Limb (tissue), 2 donors: Measurements from ENCODE around the gene SLC25A22.

Experiments used
- DNase-seq, 2 donors: peaks; one replicate each; pipeline ENCODE4 v3.0.0-alpha.2; 2016; ENCODE audit errors: extremely low spot score in 2 of 2

The SLC25A22 gene

DNA sequence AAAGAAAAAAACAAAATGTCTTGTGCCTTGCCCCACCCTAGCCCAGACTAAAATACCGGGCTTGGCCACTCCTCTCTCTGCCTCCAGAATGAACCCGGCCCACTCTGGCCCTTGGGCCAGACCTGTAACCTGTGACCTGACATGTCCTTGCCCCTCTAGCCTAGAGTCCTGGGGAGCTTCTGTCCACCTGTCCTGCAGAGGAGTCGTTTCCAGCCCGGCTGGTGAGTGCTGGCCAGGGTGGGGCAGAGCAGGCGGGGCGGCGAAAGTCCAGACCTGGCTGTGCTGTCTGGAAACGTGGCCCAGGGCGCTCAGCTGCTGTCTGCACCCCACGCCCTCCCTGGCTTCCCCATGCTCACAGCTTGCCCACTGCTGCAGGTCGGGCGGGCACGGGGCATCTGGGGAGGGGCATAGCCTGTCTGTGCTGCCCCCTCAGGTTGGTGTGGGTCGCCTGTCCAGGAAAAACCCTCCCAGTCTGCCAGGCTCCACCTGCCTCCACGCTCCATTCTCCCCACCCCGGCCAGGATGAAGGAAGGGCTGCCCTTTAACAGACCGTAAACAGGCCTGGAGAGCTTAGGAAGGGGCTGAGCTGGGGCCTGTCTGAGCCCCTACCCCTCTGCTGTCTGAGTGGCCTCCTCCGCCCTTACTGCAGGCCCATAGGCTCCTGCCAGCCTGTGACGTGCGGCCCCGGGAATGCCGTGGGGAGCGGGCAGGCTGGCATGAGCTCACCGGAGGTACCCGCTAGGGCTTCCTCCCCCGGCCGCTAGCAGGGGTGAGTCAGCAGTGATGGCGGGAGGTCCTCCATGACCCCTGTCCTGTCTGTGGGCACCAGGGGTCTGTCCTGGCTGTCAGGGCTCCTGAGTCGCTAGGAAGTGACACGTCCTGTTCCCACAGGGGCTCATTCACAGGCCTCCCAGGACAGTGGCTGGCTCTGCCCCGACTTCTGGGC, 36.6 kb upstream of the SLC25A22 start:
- no peak for DNase-seq

- no peak for DNase-seq
These were observed 35.8 kb upstream of the SLC25A22 start for GRCh38 chr11:833849-834311.

DNA sequence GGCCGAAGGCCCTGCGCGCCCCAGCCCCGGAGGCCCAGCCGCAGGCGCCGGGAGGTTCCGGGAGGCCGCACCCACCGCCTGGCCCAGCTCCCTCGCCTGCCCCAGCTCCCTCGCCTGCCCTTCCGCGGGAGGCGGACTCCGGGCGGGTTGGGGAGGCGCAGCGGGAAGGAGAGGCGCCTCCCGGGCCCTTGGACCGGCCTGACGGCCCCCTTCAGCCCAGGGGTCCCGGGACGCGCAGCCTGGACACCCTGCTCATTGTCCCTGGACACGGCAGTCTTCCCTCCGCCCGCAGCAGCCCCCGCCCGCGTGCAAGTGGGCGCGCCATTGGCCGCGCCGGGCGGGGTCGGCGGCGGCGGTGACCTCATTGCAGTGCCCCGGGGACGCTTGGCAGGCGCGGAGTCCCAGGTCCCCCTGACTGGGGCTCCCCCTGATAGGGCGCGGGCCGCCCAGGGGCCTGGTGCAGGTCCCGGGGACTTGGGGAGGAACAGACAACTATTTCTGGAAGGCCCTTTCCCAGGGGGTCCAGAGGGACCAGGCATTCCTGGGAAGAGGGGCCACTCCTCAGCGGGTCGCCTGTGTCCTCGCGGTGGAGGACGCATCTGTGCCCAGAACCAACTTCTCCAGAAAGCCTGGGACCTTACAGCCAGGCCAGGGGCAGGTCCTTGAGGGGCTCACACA, 35.2 kb upstream of the SLC25A22 start:
- DNase-seq: peak in 1 of 2 donors; percentile 77

DNA sequence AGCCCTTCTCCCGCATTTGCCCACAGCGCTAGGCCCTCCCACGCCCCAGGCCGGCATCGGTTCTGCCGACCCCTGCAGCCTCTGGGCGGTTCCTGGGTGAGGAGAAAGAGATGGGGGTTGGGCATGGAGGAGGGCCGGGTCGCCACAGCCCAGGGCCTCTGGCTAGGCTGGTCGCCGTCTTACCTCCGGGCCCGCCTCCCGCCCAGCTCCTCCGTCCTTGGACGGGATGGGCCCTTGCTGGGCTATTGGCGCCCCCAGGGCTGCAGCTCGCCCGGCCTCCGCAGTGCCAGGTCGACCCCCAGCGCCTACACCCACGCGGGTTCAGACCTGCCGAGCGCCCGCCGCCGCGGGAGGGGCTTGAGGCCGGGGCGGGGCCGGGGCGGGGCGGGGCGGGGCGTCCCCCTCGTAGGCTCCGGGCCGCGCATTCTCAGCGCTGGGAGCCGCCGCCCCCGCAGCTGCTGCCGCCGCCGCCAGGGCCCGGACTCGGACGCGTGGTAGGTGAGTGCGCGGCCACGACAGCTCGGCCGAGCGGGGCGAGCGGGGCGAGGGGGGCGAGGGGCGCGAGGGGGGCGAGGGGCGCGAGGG, 34.5 kb upstream of the SLC25A22 start, which contains the start of gene CD151:
CD151 (plus strand) TSS at position 424 of the 585 bp plus-strand sequence. CDS start 3,118 bp downstream, outside the sequence.
- DNase-seq: peak in 1 of 2 donors; percentile 79

GRCh38 chr11:831961-832528, 34.0 kb upstream of the SLC25A22 start:
- DNase-seq: no peak

DNA sequence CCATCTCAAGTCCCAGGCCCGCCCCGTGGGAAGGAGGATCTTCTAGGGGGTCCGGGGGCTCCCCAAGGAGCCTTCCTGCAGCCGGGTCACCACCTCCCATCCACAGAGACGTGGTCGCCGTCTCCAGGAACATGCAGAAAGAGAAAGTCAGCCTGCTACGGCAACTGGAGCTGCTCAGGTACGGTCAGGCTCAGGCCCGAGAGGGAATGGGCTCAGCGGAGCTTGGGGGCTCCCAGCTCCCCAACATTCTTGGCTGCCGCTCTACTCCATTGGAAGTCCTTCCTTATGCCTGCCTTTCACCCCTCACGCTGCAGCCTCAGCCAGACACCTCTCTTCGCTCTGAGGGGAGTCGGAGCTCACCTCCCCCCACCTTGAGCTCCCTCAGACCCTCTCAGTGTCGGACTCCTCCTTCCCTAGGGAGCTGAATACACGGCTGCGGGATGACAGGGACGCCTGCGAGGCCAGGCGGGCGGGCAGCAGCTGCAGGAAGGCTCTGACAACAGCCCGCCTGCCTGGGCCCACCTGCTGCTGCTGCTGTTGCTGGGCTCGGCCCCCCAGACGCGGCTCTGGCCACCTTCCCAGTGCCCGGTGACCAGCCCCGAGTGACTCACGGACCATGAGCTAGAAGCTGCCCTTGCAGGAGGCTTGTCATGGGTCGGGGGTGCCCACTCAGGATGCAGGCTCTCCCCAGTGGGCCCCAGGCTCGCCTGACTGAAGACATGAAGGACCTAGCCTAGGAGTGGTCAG, 33.2 kb upstream of the SLC25A22 start:
- DNase-seq: no peak

GRCh38 chr11:830295-831117, 32.4 kb upstream of the SLC25A22 start:
- DNase-seq: no peak

- no peak for DNase-seq
These were observed 31.8 kb upstream of the SLC25A22 start for GRCh38 chr11:829847-830294.

DNA sequence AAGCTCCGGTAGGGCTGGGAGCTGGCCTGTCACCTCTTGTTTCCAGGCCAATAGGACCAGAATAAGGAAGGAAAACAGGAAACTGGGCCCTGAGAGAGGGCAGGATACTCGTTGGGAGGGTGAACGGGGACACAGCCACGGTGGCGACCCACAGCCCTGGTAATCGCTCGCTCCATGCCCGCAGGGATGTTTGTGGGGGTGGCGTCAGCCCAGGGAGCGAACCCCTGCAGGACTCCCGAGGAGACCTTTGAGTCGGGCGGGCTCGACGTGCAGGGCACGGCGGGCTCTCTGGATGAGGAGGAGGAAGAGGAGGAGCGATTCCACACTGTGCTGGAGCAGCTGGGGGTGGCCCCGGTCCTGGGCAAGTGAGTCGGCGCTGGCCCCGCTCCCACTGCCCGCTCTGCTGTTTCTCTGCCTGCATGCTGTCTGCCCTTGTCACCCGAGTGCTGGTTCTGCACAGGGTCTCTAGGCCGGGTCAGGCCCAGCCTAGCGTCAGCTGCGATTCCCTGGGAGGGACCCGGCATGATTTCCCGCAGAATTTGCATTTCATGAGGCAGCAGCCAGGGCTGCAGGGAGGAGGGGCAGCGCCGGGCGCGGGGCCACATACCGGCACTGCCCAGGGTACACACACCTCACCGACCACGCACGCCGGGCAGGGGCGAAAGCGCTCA, 31.2 kb upstream of the SLC25A22 start:
- no peak for DNase-seq

- no peak for DNase-seq
These were observed 30.6 kb upstream of the SLC25A22 start for GRCh38 chr11:828506-829175.

GRCh38 chr11:827897-828192, 29.8 kb upstream of the SLC25A22 start, which contains the start of gene CRACR2B:
CRACR2B (plus strand) TSS chr11:827919; CDS start chr11:828608, 689 bp downstream.
- no peak for DNase-seq

GRCh38 chr11:827146-827896, 29.2 kb upstream of the SLC25A22 start:
- no peak for DNase-seq

GRCh38 chr11:826836-827145, 28.7 kb upstream of the SLC25A22 start:
- no peak for DNase-seq

DNA sequence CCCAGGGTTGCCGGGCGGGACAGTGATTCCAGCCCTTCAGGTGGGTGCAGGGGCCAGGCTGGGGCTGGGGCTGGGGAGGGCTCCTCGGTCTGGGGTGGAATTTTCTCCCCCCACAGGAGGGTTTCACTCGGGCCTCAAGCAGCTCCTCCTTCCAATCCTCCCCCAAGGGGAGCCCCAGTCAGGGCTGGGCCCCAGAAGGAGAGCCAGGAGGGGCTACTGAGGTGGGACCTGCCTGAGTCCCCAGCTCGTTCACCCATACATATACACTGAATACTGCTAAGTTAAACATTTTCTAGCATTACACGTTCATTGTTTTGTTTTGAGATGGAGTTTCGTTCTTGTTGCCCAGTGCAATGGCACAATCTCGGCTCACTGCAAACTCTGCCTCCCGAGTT, 28.1 kb upstream of the SLC25A22 start:
- no peak for DNase-seq

GRCh38 chr11:825366-826226, 27.5 kb upstream of the SLC25A22 start:
- no peak for DNase-seq

DNA sequence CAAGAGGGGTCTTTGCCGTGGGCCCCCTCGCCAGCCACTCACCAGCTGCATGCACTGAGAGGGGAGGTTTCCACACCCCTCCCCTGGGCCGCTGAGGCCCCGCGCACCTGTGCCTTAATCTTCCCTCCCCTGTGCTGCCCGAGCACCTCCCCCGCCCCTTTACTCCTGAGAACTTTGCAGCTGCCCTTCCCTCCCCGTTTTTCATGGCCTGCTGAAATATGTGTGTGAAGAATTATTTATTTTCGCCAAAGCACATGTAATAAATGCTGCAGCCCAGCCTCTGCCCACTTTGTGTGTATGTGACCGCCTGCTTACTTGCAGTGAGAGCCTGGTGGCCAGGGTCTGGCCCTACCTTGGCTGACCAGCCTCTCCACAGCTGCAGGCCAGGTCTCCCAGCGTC, 26.9 kb upstream of the SLC25A22 start:
- DNase-seq: no peak

DNA sequence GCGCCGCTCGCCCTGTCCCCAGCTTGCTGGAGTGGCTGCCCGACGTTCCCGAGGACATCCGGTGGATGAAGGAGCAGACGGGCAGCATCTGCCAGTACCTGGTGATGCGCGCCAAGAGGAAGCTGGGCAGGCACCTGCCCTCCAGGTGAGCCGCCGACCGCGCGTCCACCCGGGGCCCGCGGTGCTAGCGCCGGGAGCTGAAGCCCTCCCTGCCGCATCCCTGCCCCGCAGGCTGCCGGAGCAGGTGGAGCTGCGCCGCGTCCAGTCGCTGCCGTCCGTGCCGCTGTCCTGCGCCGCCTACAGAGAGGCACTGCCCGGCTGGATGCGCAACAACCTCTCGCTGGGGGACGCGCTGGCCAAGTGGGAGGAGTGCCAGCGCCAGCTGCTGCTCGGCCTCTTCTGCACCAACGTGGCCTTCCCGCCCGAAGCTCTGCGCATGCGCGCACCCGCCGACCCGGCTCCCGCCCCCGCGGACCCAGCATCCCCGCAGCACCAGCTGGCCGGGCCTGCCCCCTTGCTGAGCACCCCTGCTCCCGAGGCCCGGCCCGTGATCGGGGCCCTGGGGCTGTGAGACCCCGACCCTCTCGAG, 26.3 kb upstream of the SLC25A22 start:
- DNase-seq: peak in 1 of 2 donors; percentile 76
